ENCODE data around the gene FER1L5.

The FER1L5 gene

DNA sequence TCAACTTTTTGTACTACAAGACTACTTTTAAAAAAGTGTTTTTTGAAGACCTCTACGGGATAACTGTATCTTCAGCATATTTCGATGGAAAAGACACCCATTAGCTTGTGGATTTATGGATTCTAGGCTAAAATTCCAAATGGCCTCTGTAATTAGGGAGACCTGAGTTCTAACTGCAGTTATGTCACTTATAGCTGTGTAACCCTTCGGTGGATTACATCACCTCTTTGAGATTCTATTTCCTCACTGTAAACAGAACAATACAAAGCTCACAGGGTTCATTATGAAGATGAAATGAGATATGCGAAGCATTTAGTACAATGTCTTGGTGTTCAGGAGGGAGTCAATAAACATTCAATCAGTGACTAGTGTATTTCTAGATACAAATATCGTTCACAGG, 73.1 kb downstream of the FER1L5 start:
- TF ChIP-seq GATA3 (IDR thresholded peaks at IDR 0.05; ENCODE audit: low read depth, low read length) (no peak), GATA2 (IDR thresholded peaks at IDR 0.05; ENCODE audit: low read depth, low read length) (no peak)

DNA sequence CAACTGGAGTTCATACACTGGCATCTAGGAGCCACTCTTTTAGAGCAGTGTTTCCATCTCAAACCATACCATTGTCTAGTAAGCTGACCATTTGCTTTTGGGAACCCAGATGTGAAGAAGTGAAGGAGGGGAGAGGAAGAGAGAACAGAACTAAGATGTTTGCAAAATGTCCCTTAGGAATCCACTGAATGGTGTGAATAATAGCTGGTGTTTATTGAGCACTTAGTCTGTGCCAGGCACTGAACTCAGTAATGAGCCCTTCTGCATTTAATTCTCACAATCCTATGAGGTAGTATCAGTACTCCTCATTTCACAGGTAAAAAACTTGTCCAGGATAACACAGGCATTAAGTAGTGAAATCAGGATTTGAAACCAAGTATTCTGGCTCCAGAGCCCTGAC, 73.8 kb downstream of the FER1L5 start:
- TF ChIP-seq GATA2 (IDR thresholded peaks at IDR 0.05; ENCODE audit: low read depth, low read length): no peak
- no peak for TF ChIP-seq GATA3 (IDR thresholded peaks at IDR 0.05; ENCODE audit: low read depth, low read length)

DNA sequence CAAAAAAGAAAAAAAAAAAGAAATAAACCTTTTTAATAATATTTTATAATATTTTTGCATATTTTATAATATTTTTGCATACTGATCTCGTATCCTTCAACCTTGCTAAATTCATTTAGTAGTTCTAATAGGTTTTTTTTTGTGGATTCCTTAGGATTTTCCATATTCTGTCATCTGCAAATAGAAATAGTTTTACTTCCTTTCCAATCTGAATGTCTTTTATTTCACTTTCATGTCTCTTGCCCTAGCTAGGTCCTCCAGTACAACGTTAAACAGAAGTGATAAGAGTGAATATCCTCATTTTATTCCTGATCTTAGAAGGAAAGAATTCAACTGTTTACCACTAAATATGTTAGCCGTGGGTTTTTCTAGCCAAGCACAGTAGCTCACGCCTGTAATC, 83.6 kb downstream of the FER1L5 start:
- TF ChIP-seq GATA2 (IDR thresholded peaks at IDR 0.05; ENCODE audit: low read depth, low read length) (no peak), GATA3 (IDR thresholded peaks at IDR 0.05; ENCODE audit: low read depth, low read length) (no peak)

DNA sequence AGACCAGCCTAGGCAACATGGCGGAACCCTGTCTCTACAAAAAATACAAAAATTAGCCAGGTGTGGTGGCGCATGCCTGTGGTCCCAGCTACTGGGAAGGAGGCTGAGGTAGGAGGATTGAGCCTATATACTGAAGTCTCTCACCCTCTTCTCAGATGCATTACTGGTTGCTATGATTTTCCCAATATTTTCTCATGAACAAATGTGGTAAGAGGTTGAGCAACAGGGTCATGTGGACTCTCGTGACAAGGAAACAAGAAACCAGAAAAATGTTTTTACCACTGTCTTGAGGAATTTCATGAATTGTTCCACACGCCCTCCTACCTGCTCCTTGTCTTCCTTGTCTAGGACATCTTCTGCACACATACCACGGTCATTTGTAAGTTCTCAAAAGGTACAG, 84.9 kb downstream of the FER1L5 start:
- TF ChIP-seq GATA2 (IDR thresholded peaks at IDR 0.05; ENCODE audit: low read depth, low read length): no peak

DNA sequence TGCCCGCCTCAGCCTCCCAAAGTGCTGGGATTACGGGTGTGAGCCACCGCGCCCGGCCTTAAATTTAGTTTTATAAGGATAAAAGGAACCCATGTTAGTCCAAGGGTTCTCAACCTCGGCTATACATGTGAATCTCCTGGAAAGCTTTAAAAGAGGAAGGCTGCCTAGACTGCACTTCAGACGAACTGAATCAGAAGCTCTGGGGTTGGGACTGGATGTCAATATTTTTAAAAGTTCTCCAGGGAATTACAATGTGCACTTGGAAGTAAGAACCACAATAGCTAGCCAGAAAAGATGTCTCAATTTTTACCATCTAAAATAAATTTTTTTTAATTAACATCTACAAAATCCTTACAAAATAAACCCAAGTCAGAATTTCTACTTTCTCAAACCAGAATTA, 87.2 kb downstream of the FER1L5 start:
- no peak for TF ChIP-seq GATA3 (IDR thresholded peaks at IDR 0.05; ENCODE audit: low read depth, low read length)
- TF ChIP-seq GATA2 (IDR thresholded peaks at IDR 0.05; ENCODE audit: low read depth, low read length): no peak

DNA sequence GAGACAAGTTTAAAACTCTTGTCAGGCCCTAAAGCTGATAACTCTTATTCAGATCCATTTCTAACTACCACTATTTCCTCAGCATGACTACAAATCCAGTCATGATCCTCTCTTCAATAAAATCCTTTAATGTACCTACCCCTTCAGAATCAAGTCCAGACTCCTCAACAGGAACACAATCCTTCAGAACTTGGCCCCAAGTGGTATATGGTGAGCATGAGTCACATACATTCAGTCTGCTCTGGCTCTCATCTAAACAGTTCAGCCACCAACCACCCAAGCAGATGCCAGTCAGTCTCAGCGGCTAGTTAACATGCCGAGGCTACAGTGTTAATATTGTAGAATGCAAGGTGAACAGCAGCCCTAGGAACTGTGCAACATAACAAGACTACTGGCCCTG, 87.6 kb downstream of the FER1L5 start:
- TF ChIP-seq GATA3 (IDR thresholded peaks at IDR 0.05; ENCODE audit: low read depth, low read length) (no peak), GATA2 (IDR thresholded peaks at IDR 0.05; ENCODE audit: low read depth, low read length) (no peak)

DNA sequence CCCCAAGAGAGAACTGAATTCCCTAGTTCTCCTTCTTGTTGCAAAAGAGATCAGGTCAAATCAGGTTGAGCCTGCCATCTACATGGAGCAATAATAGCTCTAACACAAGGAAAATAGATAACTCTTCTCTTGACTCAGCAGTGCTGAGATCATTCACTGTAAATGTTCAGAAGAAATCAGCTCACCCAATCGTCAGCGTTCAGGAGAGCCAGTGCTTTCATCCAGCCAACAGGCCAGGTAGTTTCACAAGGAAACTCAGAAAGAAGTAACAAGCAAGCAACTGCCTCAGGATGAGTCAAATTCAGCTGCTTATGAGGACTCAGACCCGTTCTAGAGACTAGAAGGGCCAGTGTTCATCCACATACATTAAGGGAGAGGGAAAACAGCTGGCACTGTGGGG, 91.4 kb downstream of the FER1L5 start:
- TF ChIP-seq GATA3 (IDR thresholded peaks at IDR 0.05; ENCODE audit: low read depth, low read length): no peak

DNA sequence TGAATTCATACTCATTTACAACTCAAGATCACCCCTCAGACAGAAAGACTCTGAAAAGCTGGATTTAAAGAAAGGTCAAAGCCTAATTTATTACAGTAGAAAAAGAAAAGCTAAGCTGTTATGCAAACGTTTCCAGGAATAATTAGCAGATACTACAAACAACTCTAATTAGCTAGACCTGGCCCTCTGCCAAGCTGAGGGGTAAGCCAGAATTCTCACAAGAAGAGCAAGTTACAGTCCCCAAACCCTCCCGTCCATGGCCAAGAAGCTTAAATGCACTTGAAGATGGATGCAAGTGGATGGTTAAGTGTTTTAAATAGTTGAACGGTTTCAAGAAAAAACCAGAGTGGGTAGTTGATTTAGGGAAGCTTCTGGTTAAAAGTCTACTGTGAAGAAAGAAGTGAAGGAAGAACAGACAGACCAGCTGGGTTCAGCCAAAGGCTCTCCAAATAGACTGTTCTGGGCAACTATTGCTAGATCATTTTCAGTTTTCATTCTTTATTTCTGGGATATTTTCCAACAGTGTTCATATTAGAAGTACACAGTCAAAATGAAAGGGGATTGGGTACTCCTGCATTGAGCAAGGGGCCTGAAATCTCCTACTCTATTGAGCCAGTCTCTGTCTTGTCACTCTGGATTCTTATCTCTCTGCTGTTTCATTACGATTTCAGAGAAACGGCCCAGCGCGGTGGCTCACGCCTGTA, 92.5 kb downstream of the FER1L5 start:
- TF ChIP-seq GATA2 (IDR thresholded peaks at IDR 0.05; ENCODE audit: low read depth, low read length) (no peak), GATA3 (IDR thresholded peaks at IDR 0.05; ENCODE audit: low read depth, low read length) (no peak)

DNA sequence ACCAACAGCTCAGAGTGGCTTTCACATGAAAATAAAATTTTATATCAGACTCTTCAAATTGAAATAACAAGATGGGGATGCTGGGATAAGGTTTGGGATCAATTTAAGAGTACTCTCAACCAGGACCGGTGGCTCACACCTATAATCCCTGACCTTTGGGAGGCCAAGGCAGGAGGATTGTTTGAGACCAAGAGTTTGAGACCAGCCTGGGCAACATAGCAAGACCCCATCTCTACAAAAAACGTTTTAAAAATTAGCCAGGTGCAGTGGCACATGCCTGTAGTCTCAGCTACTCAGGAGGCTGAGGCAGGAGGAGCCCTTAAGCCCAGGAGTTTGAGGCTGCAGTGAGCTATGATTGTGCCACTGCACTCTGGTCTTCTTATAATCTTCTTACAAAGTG, 94.7 kb downstream of the FER1L5 start:
- no peak for TF ChIP-seq GATA2 (IDR thresholded peaks at IDR 0.05; ENCODE audit: low read depth, low read length)
- TF ChIP-seq GATA3 (IDR thresholded peaks at IDR 0.05; ENCODE audit: low read depth, low read length): no peak

DNA sequence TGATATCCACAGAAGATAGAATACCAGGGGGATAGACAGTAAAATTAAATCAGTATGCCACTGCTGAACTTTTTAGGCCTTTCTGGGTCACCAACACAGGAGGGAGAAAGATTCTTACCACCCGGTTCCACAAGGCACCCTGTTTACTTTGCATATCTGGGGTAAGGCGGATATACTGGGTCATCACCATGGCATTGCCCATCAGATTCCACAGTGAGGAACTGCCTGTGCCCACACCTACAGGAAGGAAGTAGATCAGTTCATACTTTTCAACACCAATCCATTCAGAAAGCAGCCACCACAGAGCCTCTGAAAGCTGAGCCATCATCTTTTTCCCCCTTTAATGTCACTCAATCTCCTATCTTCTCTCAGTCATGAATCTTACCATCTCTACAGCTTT, 95.3 kb downstream of the FER1L5 start:
- TF ChIP-seq GATA3 (IDR thresholded peaks at IDR 0.05; ENCODE audit: low read depth, low read length) (no peak), GATA2 (IDR thresholded peaks at IDR 0.05; ENCODE audit: low read depth, low read length) (no peak)

DNA sequence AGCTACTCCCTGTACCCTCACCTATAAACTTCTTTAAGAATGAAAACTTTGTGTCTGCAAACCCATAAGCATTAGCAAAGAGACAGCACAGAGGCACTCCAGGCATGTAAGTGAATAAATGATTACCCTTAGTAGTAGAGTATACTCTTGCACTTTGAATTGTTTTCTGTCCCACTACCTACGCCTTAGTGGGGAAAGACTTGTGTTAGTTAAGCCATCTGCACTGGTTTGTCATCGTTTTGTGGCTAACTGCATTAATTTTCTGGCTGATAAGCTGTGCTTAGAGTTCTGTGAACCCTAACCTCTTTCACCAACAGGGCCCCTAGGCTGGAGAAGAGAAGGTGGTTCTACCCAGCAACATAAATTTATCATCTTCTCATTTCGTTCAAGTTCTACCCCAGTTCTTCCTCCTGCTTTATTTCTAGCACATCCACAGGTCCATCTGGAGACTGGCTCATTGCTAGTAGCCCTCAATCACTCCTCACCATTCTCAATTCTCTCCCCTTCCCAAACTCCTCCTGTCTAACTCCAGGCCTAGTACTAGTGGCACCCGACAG, 96.6 kb downstream of the FER1L5 start:
- TF ChIP-seq GATA2 (IDR thresholded peaks at IDR 0.05; ENCODE audit: low read depth, low read length) (no peak), GATA3 (IDR thresholded peaks at IDR 0.05; ENCODE audit: low read depth, low read length) (no peak)

DNA sequence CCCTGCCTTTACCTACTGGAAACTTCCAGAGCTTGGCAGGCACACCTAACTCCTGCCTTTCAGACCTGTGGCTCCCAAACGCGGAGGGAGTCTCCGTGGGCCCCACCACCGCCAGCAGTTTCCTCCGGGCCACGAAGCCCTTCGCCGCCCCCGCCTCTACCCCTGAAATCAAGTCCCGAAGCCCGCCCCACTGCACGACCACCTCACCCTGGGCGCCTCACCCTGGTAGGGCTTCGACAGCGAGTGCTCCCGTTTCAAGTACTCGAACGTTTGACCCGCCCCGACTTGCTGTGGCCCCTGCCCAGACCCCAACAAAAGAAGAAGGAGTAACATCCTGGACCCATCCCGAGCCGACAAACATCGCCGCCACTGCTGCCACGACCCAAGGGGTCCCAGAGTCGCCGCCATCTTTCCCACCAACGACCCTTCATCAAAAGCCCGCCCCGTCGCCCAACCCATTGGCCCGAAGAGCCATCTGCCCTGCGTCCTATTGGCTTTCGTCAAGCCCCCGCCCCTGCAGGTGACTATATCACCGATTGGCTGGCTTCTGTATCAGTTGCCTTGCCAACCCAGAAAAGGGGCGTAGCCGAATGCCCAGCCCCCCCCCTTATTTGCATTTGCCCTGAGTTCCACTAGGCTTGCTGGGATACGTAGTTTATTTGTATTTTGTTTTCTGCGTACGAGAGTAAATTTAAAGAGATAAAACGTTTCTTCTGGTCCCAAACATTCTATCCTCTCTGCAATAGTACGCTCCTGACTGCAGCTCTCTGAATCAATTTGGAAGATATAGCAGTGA, 97.3 kb downstream of the FER1L5 start, which contains the start of gene LMAN2L:
LMAN2L (minus strand) TSS at position 432 of the 796 bp plus-strand sequence; CDS start at position 408, 24 bp downstream.
- TF ChIP-seq GATA2 (IDR thresholded peaks at IDR 0.05; ENCODE audit: low read depth, low read length) (no peak), GATA3 (IDR thresholded peaks at IDR 0.05; ENCODE audit: low read depth, low read length) (no peak)

DNA sequence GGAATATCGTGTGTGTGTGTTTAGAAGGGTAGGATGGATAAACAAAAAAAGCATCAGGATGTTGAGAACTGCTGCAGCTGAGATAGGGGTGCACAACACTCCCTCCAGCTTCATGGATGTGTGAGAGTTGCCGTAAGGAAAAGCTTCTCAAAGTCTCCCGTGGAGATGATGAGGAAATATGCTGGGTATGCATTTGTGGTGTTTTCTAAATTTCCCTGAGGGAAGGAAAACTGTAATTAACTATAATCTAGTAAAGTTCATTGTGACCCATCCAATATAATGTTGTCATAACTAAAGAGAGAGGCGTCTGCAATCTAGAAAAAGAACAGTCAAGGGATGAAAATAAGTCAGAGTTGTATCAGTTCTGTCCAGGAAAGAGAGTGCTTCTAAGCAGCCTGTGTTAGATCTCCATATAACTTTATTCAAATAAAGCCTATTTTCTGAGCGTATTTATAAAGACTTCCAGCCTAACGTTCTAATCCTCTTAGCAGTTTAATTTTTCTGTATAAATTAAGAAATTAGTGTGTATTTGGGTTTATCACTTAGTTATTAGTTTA, 104.6 kb downstream of the FER1L5 start:
- TF ChIP-seq GATA3 (IDR thresholded peaks at IDR 0.05; ENCODE audit: low read depth, low read length): no peak
- no peak for TF ChIP-seq GATA2 (IDR thresholded peaks at IDR 0.05; ENCODE audit: low read depth, low read length)

DNA sequence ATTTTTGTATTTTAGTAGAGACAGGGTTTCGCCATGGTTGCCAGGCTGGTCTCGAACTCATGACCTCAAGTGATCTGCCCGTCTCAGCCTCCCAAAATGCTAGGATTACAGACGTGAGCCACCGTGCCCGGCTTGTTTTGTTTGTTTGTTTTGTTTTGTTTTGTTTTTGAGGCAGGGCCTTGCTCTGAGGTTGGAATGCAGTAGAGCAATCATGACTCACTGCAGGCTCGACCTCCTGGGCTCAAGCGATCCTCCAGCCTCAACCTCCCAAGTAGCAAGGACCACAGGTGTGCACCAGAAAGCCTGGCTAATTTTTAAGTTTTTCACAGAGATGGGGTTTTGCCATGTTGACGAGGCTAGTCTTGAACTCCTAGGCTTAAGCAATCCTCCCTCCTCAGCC, 109.2 kb downstream of the FER1L5 start:
- no peak for TF ChIP-seq GATA2 (IDR thresholded peaks at IDR 0.05; ENCODE audit: low read depth, low read length)
